ENCODE measurements around the gene TBC1D24.

GRCh38 chr16:2487517-2487842 is 12.6 kb downstream of the TBC1D24 start:
- TF ChIP-seq CTCF (IDR thresholded peaks at IDR 0.05) (no peak), POLR2A (IDR thresholded peaks at IDR 0.05) (no peak), POLR2AphosphoS5 (IDR thresholded peaks at IDR 0.05) (no peak), EP300 (IDR thresholded peaks at IDR 0.05; ENCODE audit: low read depth) (no peak)
